ENCODE data around the gene EGFL8. TPM values are rescaled to one million over a fixed set of nuclear protein-coding genes. Genes with fewer than 3 reads are reported as not detected.
"Not testable (repeated sequence)": the region's sequence is repeated elsewhere in the genome, so short reads cannot be mapped to it uniquely, and the experiment has no call there.

Gene EGFL8
- total and polyA plus RNA-seq, 7 donors: 2.3 to 24.4 (median 13.8) TPM

- Histone ChIP-seq H3K4me3 (peak within 1 kb of the TSS in 3 of 4 donors; percentile 22 to 98 (median 92)), H3K27ac (peak within 1 kb of the TSS; percentile 93 to 100 (median 96)), H3K9me3 (no peaks in the 10 kb centered on the region), H3K36me3 (peaks cover 0 to 5% (median 2%) of the 10 kb centered on the region in 4 donors), H3K27me3 (no peaks in the 10 kb centered on the region), H3K4me1 (peaks cover 0 to 53% (median 51%) of the 10 kb centered on the region in 4 donors)
- whole genome bisulfite sequencing, 2 donors: 7 to 21% methylated on average over 5 of the region's 5 CpGs
- intact Hi-C loops (cut with DNase I): loop anchor here (10.0 kb wide), 3 partner anchors 218 to 1222 kb away; partner anchors contain the start of genes CUTA, DXO, HSD17B8 and PHF1
- peak; percentile 79 for DNase-seq
- TF ChIP-seq CTCF (IDR thresholded peaks at IDR 0.05) (no peak), POLR2A (IDR thresholded peaks at IDR 0.05) (peak in 1 of 2 donors; percentile 29), EP300 (IDR thresholded peaks at IDR 0.05) (no peak), POLR2AphosphoS5 (IDR thresholded peaks at IDR 0.05) (peak in 1 of 4 donors; percentile 6)
Observed at GRCh38 chr6:32192608-32193039, 28.2 kb downstream of the EGFL8 start, which contains the start of gene GPSM3. Gene GPSM3, minus strand, starts transcription at chr6:32192643. Its CDS starts 130 bp downstream, at chr6:32192513.

GRCh38 chr6:32193096-32193495 is 28.7 kb downstream of the EGFL8 start:
- peaks cover 0 to 48% (median 46%) of the 10 kb centered on the region in 4 donors for H3K4me1 ChIP-seq
- not testable (repeated sequence) for H3K27me3 ChIP-seq, H3K36me3 ChIP-seq, DNase-seq, H3K9me3 ChIP-seq
- peak overlapping the region; percentile 93 to 100 (median 96) for H3K27ac ChIP-seq
- 69 to 85% methylated on average over 13 of the region's 13 CpGs for WGBS, 2 donors
- H3K4me3 ChIP-seq: peak overlapping the region in 1 of 4 donors; percentile 92
- intact Hi-C loops (cut with DNase I): loop anchor here (10.0 kb wide), 3 partner anchors 218 to 1222 kb away; partner anchors contain the start of genes CUTA, DXO, HSD17B8 and PHF1

GRCh38 chr6:32194388-32194787 is 30.0 kb downstream of the EGFL8 start:
- DNase-seq: no peak
- Histone ChIP-seq H3K27ac (peak overlapping the region; percentile 93 to 100 (median 100)), H3K27me3 (no peaks in the 10 kb centered on the region), H3K4me1 (peaks cover 0 to 38% (median 35%) of the 10 kb centered on the region in 4 donors), H3K36me3 (no peaks in the 10 kb centered on the region), H3K4me3 (no peak overlapping the region), H3K9me3 (no peaks in the 10 kb centered on the region)
- TF ChIP-seq POLR2A (IDR thresholded peaks at IDR 0.05) (no peak), CTCF (IDR thresholded peaks at IDR 0.05) (no peak), EP300 (IDR thresholded peaks at IDR 0.05) (no peak), POLR2AphosphoS5 (IDR thresholded peaks at IDR 0.05) (no peak)
- intact Hi-C loops (cut with DNase I): loop anchor here (10.0 kb wide), 3 partner anchors 220 to 1220 kb away; partner anchors contain the start of genes CUTA, DXO, HSD17B8 and PHF1
- WGBS, 2 donors: 97 to 98% methylated on average over 4 of the region's 4 CpGs

- intact Hi-C loops (cut with DNase I): loop anchor here (1.0 to 10.0 kb wide), 7 partner anchors 43 to 1220 kb away; partner anchors contain the start of genes BAG6, BRD2, CUTA and DXO
- DNase-seq: no peak
Observed at GRCh38 chr6:32194825-32195651, 30.6 kb downstream of the EGFL8 start.

More at GRCh38 chr6:32194825-32195651, 30.6 kb downstream of the EGFL8 start:
- Histone ChIP-seq H3K36me3 (no peaks in the 10 kb centered on the region), H3K4me3 (peak overlapping the region in 3 of 4 donors; percentile 30 to 91 (median 43)), H3K9me3 (no peaks in the 10 kb centered on the region), H3K4me1 (peaks cover 0 to 38% (median 35%) of the 10 kb centered on the region in 4 donors), H3K27ac (peak overlapping the region; percentile 93 to 100 (median 100)), H3K27me3 (no peaks in the 10 kb centered on the region)
- peak; percentile 92 to 95 for TF ChIP-seq POLR2A (IDR thresholded peaks at IDR 0.05)
- TF ChIP-seq CTCF (IDR thresholded peaks at IDR 0.05): peak; percentile 48 to 80 (median 64)
- peak; percentile 96 to 99 (median 96) for TF ChIP-seq POLR2AphosphoS5 (IDR thresholded peaks at IDR 0.05)
- no peak for TF ChIP-seq EP300 (IDR thresholded peaks at IDR 0.05)
- 16 to 17% methylated on average over 15 of the region's 15 CpGs for WGBS, 2 donors
